ENCODE results near the gene CCDC124.
A peak's percentile ranks its signal among the peaks of the same experiment; 100 is the strongest.
"Not testable (repeated sequence)": the region's sequence is repeated elsewhere in the genome, so short reads cannot be mapped to it uniquely, and the experiment has no call there.

The CCDC124 gene, protein sequence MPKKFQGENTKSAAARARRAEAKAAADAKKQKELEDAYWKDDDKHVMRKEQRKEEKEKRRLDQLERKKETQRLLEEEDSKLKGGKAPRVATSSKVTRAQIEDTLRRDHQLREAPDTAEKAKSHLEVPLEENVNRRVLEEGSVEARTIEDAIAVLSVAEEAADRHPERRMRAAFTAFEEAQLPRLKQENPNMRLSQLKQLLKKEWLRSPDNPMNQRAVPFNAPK

DNA sequence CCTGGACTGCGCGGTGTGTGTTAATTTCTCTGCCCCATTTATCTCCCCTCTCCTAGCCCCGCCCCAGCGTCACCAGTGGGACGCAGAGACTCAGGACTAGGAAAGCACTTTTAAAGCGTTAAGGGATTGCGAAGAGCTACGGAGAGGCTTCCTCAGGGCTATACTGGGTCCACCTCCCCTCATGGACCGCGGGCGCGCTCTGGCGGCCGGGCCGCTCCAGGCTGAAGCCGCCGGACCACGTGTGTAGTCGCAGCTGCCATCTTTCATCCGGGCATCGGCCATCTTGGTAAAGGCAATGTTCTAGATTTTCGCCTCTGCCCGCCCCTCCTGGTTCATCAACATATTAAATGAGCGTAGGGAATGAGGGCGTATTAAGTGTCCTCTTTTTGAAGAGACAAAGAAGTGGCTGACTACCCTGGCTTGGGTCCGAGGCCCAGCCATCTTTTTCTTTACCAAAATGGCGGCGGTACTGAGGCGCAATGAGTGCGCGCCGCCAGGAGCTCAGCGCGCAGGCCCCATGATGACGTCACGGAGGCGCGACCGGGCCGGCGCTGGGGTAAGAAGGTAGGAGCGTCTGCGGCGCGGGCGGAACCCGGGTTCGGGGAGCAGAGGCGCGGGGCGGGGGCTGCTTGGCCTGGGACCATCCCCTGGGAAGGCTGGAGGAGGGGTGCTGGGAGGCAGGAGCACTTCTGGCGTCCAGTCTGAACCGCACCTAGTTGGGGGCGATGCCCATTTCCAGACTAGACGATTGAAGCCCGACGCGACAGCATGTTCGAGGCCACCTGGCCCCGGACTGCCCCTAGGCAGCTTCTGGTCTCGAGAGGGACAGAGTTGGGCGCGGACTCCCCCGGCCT lies at the start of gene CCDC124:
CCDC124 (plus strand) TSS at position 531 of the 854 bp plus-strand sequence. CDS start 3,406 bp downstream, outside the sequence.
- peak; percentile 86 for DNase-seq

DNA sequence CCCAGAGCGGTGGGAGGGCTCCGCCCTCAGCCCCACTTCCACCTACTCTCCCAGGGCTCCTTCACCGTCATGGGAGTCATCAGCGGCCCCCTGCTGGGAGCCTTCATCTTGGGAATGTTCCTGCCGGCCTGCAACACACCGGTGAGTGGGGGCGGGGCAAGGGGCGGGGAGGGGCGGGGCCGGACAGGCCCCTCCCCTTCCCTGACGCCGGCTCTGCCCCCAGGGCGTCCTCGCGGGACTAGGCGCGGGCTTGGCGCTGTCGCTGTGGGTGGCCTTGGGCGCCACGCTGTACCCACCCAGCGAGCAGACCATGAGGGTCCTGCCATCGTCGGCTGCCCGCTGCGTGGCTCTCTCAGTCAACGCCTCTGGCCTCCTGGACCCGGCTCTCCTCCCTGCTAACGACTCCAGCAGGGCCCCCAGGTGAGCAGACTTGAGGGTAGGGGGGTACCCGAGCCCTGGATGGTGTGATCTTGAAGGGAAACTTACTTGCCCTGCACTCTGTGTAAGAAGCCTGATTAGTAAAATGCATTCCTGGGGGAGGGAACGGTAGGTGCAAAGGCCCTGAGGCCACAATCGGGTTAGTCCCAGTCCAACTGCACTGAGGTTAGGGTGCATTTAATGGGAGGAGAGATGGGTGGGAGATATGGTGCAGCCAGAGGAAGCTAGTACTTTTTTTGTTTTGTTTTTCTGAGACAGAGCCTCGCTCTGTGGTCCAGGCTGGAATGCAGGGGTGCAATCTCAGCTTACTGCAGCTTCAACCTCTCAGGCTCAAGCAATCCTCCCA lies 49.0 kb upstream of the CCDC124 start:
- DNase-seq = no peak

DNA sequence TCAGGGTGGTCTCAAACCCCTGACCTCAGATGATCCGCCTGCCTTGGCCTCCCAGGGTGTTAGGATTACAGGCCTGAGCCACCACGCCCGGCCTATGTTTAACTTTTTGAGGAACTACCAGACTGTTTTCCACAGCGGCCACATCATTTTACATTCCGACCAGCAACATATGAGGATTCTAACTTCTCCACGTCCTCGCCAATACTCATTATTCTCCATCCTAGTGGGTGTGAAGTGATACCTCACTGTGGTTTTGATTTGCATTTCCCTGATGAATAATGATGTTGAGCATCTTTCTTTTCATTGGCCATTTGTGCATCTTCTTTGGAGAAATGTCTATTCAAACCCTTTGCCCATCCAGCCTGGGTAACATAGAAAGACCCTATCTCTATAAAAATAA lies 46.3 kb upstream of the CCDC124 start:
- DNase-seq = no peak

DNA sequence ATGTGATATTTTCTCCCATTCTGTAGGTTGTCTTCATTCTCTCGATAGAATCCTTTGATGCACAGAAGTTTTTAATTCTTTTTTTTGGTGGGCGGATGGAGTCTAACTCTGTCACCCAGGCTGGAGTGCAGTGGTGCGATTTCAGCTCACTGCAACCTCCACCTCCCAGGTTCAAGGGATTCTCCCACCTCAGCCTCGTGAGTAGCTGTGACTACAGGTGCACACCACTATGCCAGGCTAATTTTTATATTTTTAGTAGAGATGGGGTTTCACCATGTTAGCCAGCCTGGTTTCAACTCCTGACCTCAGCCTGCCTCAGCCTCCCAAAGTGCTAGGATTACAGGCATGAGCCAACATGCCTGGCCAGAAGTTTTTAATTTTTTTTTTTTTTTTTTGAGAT lies 45.6 kb upstream of the CCDC124 start:
- DNase-seq = not testable (repeated sequence)

DNA sequence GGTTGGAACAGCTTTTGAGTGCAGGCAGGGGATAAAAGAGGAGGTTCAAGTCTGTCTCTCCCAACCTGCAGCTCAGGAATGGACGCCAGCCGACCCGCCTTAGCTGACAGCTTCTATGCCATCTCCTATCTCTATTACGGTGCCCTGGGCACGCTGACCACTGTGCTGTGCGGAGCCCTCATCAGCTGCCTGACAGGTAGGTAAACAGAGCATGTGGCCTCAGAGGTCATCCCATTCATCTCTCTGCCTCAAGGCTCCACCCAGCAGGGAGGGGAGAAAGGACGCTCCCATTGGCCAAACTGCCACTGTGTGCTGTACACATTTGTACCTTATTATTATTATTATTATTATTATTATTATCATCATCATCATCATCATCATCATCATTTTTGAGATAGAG lies 44.6 kb upstream of the CCDC124 start:
- no peak for DNase-seq

DNA sequence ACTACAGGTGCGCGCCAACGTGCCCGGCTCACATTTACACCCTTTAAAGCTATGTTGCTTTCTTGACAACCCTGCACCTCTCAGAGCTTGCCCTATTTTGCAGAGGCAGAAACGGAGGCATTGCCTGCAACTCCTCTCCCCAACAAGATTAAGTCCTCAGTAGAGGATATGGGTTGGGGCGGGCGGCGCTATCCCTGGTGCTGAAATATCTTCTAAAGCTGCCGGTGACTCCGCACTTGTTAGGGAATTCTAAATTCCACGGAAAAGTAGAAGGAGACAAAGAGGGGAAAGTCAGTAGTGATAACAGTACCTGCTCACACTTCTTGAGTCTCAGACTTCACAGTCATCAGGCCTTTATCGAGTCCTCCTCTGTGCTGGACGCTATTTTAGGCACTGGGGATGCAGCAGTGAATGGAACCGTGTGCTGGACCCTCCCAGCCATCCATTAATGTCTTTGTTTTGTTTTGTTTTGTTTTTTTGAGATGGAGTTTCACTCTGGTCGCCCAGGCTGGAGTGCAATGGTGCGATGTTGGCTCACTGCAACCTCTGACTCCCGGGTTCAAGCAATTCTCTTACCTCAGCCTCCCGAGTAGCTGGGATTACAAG lies 43.1 kb upstream of the CCDC124 start:
- no peak for DNase-seq

DNA sequence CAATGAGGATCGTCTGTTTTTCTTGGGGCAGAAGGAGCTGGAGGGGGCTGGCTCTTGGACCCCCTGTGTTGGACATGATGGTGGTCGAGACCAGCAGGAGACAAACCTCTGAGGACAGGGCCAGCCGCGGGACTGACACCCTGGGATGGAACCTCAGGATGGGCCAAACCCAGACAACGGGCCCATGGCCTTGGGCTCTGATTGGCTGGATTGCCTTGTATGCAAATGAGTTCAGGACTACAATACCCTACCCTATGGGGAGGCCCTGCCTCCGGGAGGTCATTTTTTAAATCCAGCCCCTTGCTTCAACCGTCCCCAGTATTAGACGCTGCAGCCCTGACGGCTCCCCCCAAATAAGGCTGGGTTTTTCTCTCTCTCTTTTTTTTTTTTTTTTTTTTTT lies 39.0 kb upstream of the CCDC124 start:
- no peak for DNase-seq

DNA sequence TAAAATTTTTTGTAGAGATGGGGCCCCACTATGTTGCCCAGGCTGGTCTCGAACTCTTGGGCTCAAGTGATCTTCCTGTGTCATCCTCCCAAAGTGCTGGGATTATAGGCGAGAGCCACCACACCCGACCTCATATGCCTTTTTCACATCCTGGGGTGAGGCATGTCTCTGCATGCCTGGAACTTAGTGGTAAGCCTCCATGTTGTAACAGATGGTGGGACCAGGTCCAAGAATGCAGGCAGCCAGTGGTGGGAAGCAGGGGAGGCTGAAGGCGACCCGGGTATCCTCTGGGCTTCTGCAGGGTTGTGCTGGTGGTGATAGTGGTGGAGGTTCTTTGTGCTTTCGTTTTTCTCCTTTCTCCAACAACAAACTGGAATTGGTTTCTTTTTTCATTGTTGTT lies 30.1 kb upstream of the CCDC124 start:
- DNase-seq = no peak

DNA sequence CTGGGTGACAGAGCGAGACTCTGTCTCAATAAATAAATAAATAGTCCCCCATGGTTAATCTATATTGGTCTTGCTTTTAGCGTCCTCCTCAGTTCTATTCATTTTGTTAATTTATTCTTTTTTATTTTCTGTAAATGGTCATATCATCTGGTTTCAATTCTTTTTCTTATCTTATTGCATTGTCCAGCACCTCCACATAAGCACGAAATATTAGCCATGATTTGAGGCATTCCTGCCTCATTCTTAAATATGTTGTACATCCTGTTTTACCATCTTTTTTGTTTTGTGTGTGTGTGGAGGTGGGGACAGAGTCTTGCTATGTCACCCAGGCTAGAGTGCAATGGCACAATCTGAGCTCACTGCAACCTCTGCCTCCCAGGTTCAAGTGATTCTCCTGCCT lies 24.6 kb upstream of the CCDC124 start:
- no peak for DNase-seq

DNA sequence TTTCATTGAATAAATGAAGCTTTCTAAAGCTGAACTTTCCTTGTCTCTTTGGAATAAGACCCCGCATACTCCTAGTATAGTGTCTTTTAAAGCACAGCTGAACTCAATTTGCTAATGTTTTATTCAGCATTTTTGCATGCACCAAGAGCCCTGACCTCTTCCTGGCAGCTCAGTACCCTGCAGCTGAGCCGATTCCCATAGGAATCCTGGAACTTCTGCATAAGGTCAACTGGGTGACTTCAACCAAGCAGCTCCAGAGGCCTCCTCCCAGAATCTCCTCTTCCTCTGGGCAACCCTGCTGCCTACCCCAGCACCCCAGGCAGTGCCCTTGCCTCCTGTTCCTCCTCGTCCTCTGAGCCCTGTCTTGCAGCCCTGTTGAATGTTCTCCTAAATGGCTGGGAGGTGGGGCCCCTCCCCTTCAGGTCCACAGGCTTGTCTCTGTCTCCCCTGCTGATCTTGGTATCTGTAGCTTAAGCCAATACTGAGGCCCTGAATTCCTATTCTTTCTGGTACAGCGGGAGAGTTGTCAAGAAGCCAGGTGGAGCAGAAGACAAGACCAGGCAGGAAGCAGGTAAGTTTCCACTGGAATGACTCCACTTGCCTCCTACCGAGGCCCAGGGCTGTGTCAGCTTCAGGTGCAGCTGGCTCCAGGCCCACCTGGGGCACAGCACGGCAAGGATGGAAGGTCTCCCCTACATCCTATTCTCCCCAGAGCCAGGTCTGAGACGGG lies 23.6 kb upstream of the CCDC124 start:
- no peak for DNase-seq

DNA sequence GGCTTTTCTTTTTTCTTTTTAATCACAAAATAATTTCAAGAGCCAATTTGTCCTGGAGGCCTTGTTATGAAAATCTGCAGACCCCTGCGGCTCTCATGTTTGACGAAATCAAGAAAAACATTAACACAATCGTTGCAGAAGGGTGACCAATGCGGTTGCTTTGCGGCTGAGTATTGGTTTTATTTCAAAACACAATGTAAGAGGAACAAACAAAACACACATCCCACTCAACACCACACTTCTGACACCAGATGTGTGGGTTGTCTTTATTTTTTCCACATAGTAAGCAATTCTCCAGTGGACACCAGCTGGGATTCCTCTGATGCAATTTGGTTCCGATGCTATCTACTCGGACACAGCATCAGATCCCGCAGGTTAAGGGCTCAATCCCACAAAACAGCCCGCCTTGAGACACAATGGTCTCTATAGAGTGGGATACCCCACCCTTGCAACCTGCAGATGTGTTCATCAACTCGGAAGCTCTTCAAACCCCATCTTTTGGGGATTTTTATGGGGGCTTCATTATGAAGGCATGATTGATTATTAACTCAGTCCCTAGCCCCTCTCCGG lies 21.9 kb upstream of the CCDC124 start:
- no peak for DNase-seq

DNA sequence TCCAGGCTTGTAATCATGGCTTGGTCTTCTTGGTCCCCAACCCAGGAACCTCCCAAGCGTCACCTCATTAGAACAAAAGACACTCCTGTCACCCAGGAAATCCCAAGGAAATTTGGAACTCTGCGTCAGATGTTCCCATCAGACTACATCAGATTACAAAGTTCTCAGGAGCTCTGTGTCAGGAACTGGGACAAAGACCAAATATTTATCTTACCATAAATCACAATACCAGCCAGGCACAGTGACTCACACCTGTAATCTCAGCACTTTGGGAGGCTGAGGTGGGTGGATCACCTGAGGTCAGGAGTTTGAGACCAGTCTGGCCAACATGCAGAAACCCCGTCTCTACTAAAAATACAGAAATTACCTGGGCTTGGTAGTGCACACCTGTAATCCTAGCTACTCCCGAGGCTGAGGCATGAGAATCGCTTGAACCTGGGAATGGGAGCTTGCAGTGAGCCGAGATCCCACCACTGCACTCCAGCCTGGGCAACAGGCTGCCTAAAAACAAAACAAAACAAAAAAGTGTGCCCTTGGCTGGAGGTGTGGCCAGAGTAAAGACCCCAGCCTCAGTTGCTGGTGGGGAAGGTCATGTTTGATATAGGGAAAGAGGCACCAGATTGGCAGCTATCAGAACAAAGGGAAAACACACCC lies 16.7 kb upstream of the CCDC124 start:
- no peak for DNase-seq

DNA sequence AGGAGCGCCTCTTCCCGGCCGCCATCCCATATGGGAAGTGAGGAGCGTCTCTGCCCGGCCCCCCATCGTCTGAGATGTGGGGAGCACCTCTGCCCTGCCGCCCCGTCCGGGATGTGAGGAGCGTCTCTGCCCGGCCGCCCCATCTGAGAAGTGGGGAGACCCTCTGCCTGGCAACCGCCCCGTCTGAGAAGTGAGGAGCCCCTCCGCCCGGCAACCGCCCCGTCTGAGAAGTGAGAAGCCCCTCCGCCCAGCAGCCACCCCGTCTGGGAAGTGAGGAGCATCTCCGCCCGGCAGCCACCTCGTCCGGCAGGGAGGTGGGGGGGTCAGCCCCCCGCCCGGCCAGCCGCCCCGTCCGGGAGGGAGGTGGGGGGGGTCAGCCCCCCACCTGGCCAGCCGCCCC lies 14.7 kb upstream of the CCDC124 start:
- DNase-seq = not testable (repeated sequence)

DNA sequence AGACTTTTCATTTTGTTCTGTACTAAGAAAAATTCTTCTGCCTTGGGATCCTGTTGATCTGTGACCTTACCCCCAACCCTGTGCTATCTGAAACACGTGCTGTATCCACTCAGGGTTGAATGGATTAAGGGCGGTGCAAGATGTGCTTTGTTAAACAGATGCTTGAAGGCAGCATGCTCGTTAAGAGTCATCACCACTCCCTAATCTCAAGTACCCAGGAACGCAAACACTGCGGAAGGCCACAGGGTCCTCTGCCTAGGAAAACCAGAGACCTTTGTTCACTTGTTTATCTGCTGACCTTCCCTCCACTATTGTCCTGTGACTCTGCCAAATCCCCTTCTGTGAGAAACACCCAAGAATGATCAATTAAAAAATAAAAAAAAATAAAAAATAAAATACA lies 13.7 kb upstream of the CCDC124 start:
- not testable (repeated sequence) for DNase-seq

DNA sequence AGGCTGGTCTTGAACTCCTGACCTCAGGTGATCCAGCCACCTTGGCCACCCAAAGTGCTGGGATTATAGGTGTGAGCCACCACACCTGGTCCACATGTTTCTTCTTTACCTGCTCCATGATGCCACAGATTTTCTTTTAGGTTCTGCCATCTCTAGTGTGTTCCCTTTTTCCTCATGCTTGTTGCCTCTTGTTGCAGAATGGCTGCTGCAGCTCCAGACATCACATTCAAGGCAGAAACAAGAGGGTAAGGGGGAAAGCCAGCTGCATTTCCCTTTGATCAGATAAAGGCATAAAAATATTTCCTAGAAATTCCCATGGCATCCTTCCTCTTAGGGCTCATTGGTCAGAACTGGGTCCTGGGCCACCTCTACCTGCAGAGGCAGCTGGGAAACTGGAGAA lies 12.3 kb upstream of the CCDC124 start:
- DNase-seq = no peak

DNA sequence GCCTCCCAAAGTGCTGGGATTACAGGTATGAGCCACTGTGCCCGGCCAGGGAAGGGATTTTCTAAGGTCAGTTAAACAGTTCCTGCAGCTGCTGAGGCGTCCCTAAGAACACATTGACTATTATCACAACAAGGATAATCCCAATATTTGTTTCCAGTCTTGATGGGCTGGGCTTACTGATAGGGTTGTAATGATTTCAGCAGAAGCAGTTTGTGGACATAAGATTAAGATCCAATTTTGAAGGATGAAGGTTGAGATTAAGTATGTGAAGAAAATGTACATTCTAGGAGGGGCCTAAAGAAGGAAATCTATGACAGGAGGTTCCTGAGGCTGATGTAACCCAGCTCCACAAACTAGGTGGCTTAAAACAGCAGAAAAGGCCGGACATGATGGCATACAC lies 10.7 kb upstream of the CCDC124 start:
- DNase-seq = no peak

DNA sequence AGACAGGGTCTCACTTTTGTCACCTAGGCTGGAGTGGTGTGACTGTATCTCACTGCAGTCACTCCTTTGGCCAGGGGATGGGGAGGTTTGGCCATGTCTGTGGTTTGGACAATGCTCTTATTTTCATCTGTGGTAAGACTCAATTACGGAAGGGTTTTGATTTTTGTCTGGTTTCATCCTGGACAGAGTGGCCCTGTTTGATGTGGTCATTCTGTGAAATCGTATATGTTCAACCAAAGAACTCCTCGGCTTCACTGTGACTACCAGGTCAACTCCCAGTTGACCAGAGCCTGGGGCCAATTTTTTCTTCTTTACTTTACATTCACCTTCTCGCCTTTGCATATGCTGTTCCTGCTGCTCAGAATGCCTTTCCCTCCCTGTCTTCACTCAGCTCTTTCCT lies 6.8 kb upstream of the CCDC124 start:
- no peak for DNase-seq

DNA sequence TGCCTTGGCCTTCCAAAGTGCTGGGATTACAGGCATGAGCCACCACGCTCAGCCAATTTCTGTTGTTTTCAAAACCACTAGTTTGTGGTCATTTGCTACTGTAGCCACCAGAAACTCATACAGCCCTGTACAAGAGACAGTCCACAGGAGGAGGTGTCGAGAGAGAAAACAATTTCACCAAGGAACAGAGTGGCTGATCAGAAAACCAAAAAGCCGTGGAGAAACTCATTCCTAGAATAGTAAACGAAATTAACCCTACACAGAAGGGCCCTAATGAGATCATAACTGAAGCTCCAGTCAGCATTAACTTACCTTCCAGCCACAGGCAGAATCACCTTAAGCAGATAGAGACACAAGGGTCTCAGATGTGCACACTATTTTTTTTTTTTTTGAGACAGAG lies 3.8 kb upstream of the CCDC124 start:
- DNase-seq = no peak

DNA sequence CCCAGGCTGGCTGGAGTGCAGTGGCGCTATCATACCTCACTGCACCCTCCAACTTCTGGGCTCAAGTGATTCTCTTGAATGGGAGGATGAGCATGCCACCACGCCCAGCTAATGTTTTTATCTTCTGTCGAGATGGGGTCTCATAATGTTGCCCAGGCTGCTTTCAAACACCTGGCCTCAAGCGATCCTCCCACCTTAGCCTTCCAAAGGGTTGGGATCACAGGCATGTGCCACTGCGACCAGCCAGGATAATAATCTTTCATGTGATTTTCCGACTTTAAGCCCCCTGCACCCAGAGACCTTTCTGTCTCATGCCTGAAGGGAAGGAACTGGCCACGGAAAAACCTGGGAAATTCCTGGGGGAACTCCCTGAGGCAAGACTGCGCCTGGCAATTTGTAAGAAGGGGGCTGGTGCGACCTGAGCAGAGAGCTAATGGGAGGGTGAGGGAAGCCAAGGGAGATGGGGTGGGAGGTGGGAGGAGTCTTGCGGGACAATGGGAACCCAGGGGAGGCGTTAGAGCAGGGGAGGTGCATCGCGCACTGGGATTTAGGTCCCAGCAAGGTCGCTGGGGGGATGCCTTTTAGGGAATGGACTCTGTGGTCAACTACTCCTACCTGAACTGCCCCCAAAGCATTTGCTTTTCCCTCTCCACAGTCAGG lies 1.2 kb upstream of the CCDC124 start:
- DNase-seq = no peak

DNA sequence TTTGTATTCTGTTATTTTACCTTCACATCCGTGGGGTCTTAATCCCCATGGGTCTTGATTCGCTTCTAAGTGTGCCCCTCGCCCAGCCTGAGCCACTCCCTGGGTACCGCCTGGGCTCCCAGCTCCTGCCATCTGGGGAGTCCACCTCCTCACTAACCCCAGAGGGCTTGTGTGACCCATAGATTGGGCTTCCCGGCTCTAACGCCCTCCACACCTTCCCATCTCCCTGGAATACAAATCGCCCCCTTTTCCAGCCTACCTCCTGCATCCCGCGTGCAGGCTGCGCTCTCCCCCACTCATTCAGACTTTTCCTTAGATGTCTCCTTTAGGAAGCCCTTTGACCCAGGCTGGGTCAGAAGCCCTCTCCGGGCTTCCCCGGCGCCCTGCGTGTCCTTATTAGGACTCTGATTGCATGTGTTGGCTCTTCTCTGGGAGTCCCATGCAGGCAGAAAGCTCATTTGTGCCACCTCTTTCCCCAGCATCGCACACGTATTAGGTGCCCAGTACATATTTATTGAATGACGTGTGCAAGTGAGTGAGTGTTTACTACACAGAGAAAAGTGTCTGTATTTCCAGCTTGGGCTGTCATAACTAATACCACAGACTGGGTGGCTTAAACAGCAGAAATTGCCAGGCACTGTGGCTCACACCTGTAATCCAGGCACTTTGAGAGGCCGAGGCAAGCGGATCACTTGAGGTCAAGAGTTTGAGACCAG lies 757 bp downstream of the CCDC124 start:
- no peak for DNase-seq
